Measurements from ENCODE around the gene GPRIN1.

GPRIN1 gene

DNA sequence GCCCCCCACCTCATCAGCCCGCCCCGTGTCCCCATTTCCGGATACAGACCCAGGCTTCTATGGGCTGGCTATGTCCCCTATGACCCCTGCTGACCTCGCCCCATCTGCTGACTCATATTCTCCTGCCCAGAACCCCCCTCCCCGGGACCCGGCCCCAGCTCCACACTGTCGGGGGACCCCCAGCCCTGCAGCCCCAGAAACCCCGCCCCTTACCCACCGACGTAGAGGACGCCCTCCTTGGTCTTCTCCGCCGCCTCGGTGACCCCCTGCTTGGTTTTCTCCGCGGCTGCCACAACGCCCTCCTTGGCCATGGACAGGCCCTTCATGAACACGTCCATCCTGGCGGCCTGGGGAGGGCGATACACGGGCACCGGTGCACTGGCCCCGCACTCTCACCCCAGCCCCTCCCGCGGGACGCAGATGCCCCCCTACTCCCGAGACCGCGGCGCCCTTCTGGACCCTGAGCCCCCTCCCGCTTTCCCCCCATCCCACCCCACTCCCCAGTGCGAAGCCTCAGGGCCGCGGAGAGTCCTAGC is 19.4 kb upstream of the GPRIN1 start:
- no peak overlapping the region for H2BK5ac ChIP-seq (ENCODE audit: low read depth, low read length, poor library complexity, severe bottlenecking)
- no peaks in the 10 kb centered on the region for H3K9me3 ChIP-seq (ENCODE audit: control insufficient read depth, low read length)
- no peak overlapping the region for H3K14ac ChIP-seq (ENCODE audit: low read length in 2 of 2)
- H3K23ac ChIP-seq (ENCODE audit: low read length in 2 of 2): no peak overlapping the region
- no peak overlapping the region for H2BK15ac ChIP-seq (ENCODE audit: low read depth, poor library complexity, severe bottlenecking)
- no peak overlapping the region for H4K8ac ChIP-seq (ENCODE audit: low read length)
- DNase-seq: no peak
- H2AFZ ChIP-seq (ENCODE audit: low read depth, low read length): no peak overlapping the region
- peaks cover 32% of the 10 kb centered on the region for H3K4me1 ChIP-seq (ENCODE audit: control insufficient read depth, insufficient read depth, low read depth, low read length)
- H2BK12ac ChIP-seq (ENCODE audit: low read length in 2 of 2): no peak overlapping the region
- H3K4me2 ChIP-seq (ENCODE audit: low read length, poor library complexity, severe bottlenecking): peak overlapping the region; percentile 92
- H3K36me3 ChIP-seq (ENCODE audit: control insufficient read depth in 1 of 2, insufficient read depth in 2 of 2, low read depth in 1 of 2, low read length in 2 of 2): no peaks in the 10 kb centered on the region
- no peaks in the 10 kb centered on the region for H3K79me1 ChIP-seq (replicated peaks; ENCODE audit: low read length, poor library complexity, severe bottlenecking)
- H3K9ac ChIP-seq (ENCODE audit: low read length): no peak overlapping the region
- 11% methylated on average over 34 of the region's 34 CpGs for WGBS
- no peak overlapping the region for H4K91ac ChIP-seq (ENCODE audit: low read length)
- no peak overlapping the region for H3K4ac ChIP-seq (ENCODE audit: low read depth in 1 of 2, low read length in 2 of 2)
- no peak overlapping the region for H2AK5ac ChIP-seq (ENCODE audit: low read length, severe bottlenecking)
- no peak overlapping the region for H2BK120ac ChIP-seq (ENCODE audit: low read depth, low read length)
- no peak overlapping the region for H3K27ac ChIP-seq (ENCODE audit: low read length, poor library complexity, severe bottlenecking)
- H3K27me3 ChIP-seq (ENCODE audit: control insufficient read depth in 1 of 2, insufficient read depth in 1 of 2, low read length in 2 of 2): peaks cover 60 to 73% of the 10 kb centered on the region in 2 experiments
- H3K4me3 ChIP-seq (ENCODE audit: insufficient read depth in 1 of 2, low read depth in 1 of 2, low read length in 2 of 2): peak overlapping the region; percentile 36 to 74
- no peak overlapping the region for H3K18ac ChIP-seq (ENCODE audit: low read depth in 1 of 2, low read length in 2 of 2)

DNA sequence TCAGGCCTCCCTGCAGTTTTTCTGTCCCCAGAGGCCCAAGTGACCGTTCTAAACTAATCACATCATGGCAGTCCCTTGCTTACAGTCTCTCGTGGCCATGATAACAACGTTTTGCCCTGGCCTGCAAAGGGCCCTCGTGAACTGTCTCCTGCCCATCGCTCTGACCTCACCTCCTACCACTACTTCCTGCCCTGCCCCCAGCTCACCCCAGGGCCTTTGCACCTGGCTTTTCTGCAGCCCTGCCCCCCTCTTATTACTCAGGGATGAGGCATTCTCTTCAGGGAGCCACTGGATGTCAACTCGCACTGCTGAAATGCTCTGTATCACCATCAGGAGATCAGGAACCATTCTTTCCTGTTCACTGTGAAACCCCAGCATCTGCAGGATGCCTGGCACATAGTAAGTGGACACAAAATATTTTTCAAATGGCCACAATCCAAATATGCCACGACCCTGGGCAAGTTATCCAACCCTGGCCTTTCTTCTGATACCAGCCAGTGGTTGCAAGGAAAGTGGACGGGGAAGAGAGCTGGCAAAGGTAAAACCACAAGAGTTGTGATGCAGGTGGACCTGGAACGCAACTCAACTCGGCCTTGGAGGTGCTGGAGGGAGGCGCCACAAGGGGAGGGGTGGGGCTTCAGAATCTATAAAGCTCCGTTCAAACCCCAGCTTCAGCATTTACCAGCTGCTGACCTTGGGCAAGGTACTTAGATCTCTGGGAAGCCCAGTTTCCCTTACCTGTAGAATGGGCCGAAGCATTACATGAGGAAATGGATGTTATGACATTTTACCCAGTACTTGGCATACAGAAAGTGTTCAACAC is 18.7 kb upstream of the GPRIN1 start:
- Histone ChIP-seq H2AFZ (ENCODE audit: low read depth, low read length) (no peak overlapping the region), H3K9me3 (ENCODE audit: control insufficient read depth, low read length) (no peaks in the 10 kb centered on the region), H3K27ac (ENCODE audit: low read length, poor library complexity, severe bottlenecking) (no peak overlapping the region), H3K18ac (ENCODE audit: low read depth in 1 of 2, low read length in 2 of 2) (no peak overlapping the region), H3K4me1 (ENCODE audit: control insufficient read depth, insufficient read depth, low read depth, low read length) (peaks cover 32% of the 10 kb centered on the region), H3K27me3 (ENCODE audit: control insufficient read depth in 1 of 2, insufficient read depth in 1 of 2, low read length in 2 of 2) (peaks cover 59 to 66% of the 10 kb centered on the region in 2 experiments), H3K4me3 (ENCODE audit: insufficient read depth in 1 of 2, low read depth in 1 of 2, low read length in 2 of 2) (no peak overlapping the region), H3K36me3 (ENCODE audit: control insufficient read depth in 1 of 2, insufficient read depth in 2 of 2, low read depth in 1 of 2, low read length in 2 of 2) (no peaks in the 10 kb centered on the region), H4K8ac (ENCODE audit: low read length) (no peak overlapping the region), H2AK5ac (ENCODE audit: low read length, severe bottlenecking) (no peak overlapping the region), H2BK5ac (ENCODE audit: low read depth, low read length, poor library complexity, severe bottlenecking) (no peak overlapping the region), H3K4ac (ENCODE audit: low read depth in 1 of 2, low read length in 2 of 2) (no peak overlapping the region), H3K4me2 (ENCODE audit: low read length, poor library complexity, severe bottlenecking) (no peak overlapping the region), H2BK12ac (ENCODE audit: low read length in 2 of 2) (no peak overlapping the region), H3K79me1 (replicated peaks; ENCODE audit: low read length, poor library complexity, severe bottlenecking) (no peaks in the 10 kb centered on the region), H3K23ac (ENCODE audit: low read length in 2 of 2) (no peak overlapping the region), H3K14ac (ENCODE audit: low read length in 2 of 2) (no peak overlapping the region), H2BK15ac (ENCODE audit: low read depth, poor library complexity, severe bottlenecking) (no peak overlapping the region), H3K9ac (ENCODE audit: low read length) (no peak overlapping the region), H2BK120ac (ENCODE audit: low read depth, low read length) (no peak overlapping the region), H4K91ac (ENCODE audit: low read length) (no peak overlapping the region)
- 66% methylated on average over 12 of the region's 13 CpGs for WGBS
- no peak for DNase-seq

DNA sequence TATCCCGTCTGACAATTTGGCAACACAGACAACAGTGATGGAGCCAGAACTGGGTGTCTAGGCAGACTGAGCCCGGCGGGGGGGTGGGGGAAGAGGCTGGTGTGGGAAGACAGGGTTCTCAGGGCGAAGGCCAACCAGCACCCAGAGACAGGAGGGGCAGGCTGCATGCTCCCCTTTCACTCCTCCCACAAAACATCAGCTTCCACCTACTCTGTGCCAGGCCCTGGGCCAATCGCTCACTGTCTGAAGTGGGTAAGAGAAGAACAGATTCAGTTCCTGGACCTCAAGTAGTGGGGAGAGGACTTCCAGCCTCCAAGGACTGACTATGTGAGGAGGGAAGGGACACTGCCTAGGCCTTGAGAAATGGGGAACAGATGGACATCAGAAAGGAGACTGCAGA is 17.6 kb upstream of the GPRIN1 start:
- Histone ChIP-seq H3K27ac (ENCODE audit: low read length, poor library complexity, severe bottlenecking) (no peak overlapping the region), H2BK5ac (ENCODE audit: low read depth, low read length, poor library complexity, severe bottlenecking) (no peak overlapping the region)
- WGBS: 84% methylated on average over 2 of the region's 5 CpGs

DNA sequence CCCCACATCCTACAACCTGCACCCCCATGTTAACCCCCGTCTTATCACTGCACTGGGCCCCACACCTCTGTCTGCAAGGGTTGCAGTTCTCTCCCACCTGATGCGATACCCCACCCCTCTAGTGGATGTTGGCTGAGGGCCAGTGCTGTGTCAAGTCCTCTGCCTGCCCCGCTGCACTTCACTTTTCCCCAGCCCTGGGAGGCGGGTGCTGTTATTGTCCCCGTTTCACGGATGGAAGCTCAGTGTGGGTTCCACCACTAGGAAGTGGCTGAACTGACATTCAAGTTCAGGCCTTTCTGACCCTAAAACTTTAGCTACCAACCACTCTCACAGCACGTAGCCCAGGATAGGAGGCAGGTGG is 16.9 kb upstream of the GPRIN1 start:
- Histone ChIP-seq H3K23ac (ENCODE audit: low read length in 2 of 2) (no peak overlapping the region), H2BK12ac (ENCODE audit: low read length in 2 of 2) (no peak overlapping the region), H3K4me2 (ENCODE audit: low read length, poor library complexity, severe bottlenecking) (no peak overlapping the region), H3K4ac (ENCODE audit: low read depth in 1 of 2, low read length in 2 of 2) (no peak overlapping the region), H3K36me3 (ENCODE audit: control insufficient read depth in 1 of 2, insufficient read depth in 2 of 2, low read depth in 1 of 2, low read length in 2 of 2) (no peaks in the 10 kb centered on the region), H3K14ac (ENCODE audit: low read length in 2 of 2) (no peak overlapping the region), H3K4me3 (ENCODE audit: insufficient read depth in 1 of 2, low read depth in 1 of 2, low read length in 2 of 2) (no peak overlapping the region), H3K18ac (ENCODE audit: low read depth in 1 of 2, low read length in 2 of 2) (no peak overlapping the region), H3K27me3 (ENCODE audit: control insufficient read depth in 1 of 2, insufficient read depth in 1 of 2, low read length in 2 of 2) (peaks cover 51 to 55% of the 10 kb centered on the region in 2 experiments), H2AK5ac (ENCODE audit: low read length, severe bottlenecking) (no peak overlapping the region), H4K8ac (ENCODE audit: low read length) (no peak overlapping the region), H3K27ac (ENCODE audit: low read length, poor library complexity, severe bottlenecking) (no peak overlapping the region), H3K9ac (ENCODE audit: low read length) (no peak overlapping the region), H3K9me3 (ENCODE audit: control insufficient read depth, low read length) (no peaks in the 10 kb centered on the region), H2AFZ (ENCODE audit: low read depth, low read length) (no peak overlapping the region), H4K91ac (ENCODE audit: low read length) (no peak overlapping the region), H2BK120ac (ENCODE audit: low read depth, low read length) (no peak overlapping the region), H2BK15ac (ENCODE audit: low read depth, poor library complexity, severe bottlenecking) (no peak overlapping the region), H2BK5ac (ENCODE audit: low read depth, low read length, poor library complexity, severe bottlenecking) (no peak overlapping the region), H3K79me1 (replicated peaks; ENCODE audit: low read length, poor library complexity, severe bottlenecking) (no peaks in the 10 kb centered on the region), H3K4me1 (ENCODE audit: control insufficient read depth, insufficient read depth, low read depth, low read length) (peaks cover 33% of the 10 kb centered on the region)
- no peak for DNase-seq
- 99% methylated on average over 4 of the region's 7 CpGs for WGBS

More for the DNA sequence above, 17.6 kb upstream of the GPRIN1 start:
- no peak overlapping the region for H3K4me2 ChIP-seq (ENCODE audit: low read length, poor library complexity, severe bottlenecking)
- DNase-seq: no peak
- no peaks in the 10 kb centered on the region for H3K79me1 ChIP-seq (replicated peaks; ENCODE audit: low read length, poor library complexity, severe bottlenecking)
- peaks cover 32% of the 10 kb centered on the region for H3K4me1 ChIP-seq (ENCODE audit: control insufficient read depth, insufficient read depth, low read depth, low read length)
- H4K8ac ChIP-seq (ENCODE audit: low read length): no peak overlapping the region
- no peak overlapping the region for H3K4ac ChIP-seq (ENCODE audit: low read depth in 1 of 2, low read length in 2 of 2)
- H2BK12ac ChIP-seq (ENCODE audit: low read length in 2 of 2): no peak overlapping the region
- no peak overlapping the region for H3K18ac ChIP-seq (ENCODE audit: low read depth in 1 of 2, low read length in 2 of 2)
- peak overlapping the region; percentile 40 for H4K91ac ChIP-seq (ENCODE audit: low read length)
- H3K4me3 ChIP-seq (ENCODE audit: insufficient read depth in 1 of 2, low read depth in 1 of 2, low read length in 2 of 2): no peak overlapping the region
- H3K36me3 ChIP-seq (ENCODE audit: control insufficient read depth in 1 of 2, insufficient read depth in 2 of 2, low read depth in 1 of 2, low read length in 2 of 2): no peaks in the 10 kb centered on the region
- H2AFZ ChIP-seq (ENCODE audit: low read depth, low read length): no peak overlapping the region
- H3K9me3 ChIP-seq (ENCODE audit: control insufficient read depth, low read length): no peaks in the 10 kb centered on the region
- H3K9ac ChIP-seq (ENCODE audit: low read length): no peak overlapping the region
- H3K23ac ChIP-seq (ENCODE audit: low read length in 2 of 2): no peak overlapping the region
- H2BK15ac ChIP-seq (ENCODE audit: low read depth, poor library complexity, severe bottlenecking): no peak overlapping the region
- no peak overlapping the region for H3K14ac ChIP-seq (ENCODE audit: low read length in 2 of 2)
- no peak overlapping the region for H2AK5ac ChIP-seq (ENCODE audit: low read length, severe bottlenecking)
- no peak overlapping the region for H2BK120ac ChIP-seq (ENCODE audit: low read depth, low read length)
- H3K27me3 ChIP-seq (ENCODE audit: control insufficient read depth in 1 of 2, insufficient read depth in 1 of 2, low read length in 2 of 2): peaks cover 55% of the 10 kb centered on the region in 2 experiments
